Heart left ventricle (tissue), 16 donors: Measurements from ENCODE around the gene MYG1. TPM values are rescaled to one million over a fixed set of nuclear protein-coding genes. Genes with fewer than 3 reads are reported as not detected.
"Not testable (repeated sequence)": the region's sequence is repeated elsewhere in the genome, so short reads cannot be mapped to it uniquely, and the experiment has no call there.

Experiments used
- ATAC-seq, 4 donors: fragments of 200-7000 bp; cut with Tn5 transposase; one replicate each; pipeline ENCODE4 v1.9.1; 2020 to 2022; ENCODE audit warnings: moderate library complexity in 4 of 4, mild to moderate bottlenecking in 3 of 4, moderate number of reproducible peaks in 1 of 4
- DNase-seq, 5 donors: peaks; one replicate each; pipeline ENCODE4 v3.0.0-alpha.2; 2020
- H3K27ac ChIP-seq, 12 donors: fragments of 200-600 bp; sonication (generic) in 4 of 12; one replicate each; pipeline versions ENCODE4 v1.5.0 to v1.8.0; 2016 to 2022; ENCODE audit warnings: mild to moderate bottlenecking in 2 of 12
- H3K27me3 ChIP-seq, 9 donors: fragments of 200-600 bp; sonication (generic) in 2 of 9; one replicate each; pipeline versions ENCODE4 v1.5.1 to v1.8.0; 2016 to 2022; ENCODE audit warnings: mild to moderate bottlenecking in 3 of 9
- H3K36me3 ChIP-seq, 9 donors: fragments of 200-600 bp; sonication (generic) in 2 of 9; one replicate each; pipeline versions ENCODE4 v1.5.0 to v1.8.0; 2018 to 2022; ENCODE audit warnings: mild to moderate bottlenecking in 2 of 9
- H3K4me1 ChIP-seq, 12 donors: fragments of 200-600 bp; sonication (generic) in 4 of 12; one replicate each; pipeline versions ENCODE4 v1.5.0 to v1.8.0; 2016 to 2022; ENCODE audit warnings: mild to moderate bottlenecking in 3 of 12
- H3K4me3 ChIP-seq, 12 donors: fragments of 200-600 bp; sonication (generic) in 4 of 12; one replicate each; pipeline versions ENCODE4 v1.5.0 to v1.8.0; 2017 to 2022; ENCODE audit warnings: mild to moderate bottlenecking in 9 of 12, moderate library complexity in 4 of 12
- H3K9me3 ChIP-seq, 12 donors: fragments of 200-600 bp; sonication (generic) in 4 of 12; one replicate each; pipeline versions ENCODE4 v1.5.0 to v1.8.0; 2016 to 2022; ENCODE audit warnings: mild to moderate bottlenecking in 1 of 12
- POLR2A ChIP-seq, 2 donors: fragments of 450-650 bp; IDR thresholded peaks; one replicate each; pipeline ENCODE4 v1.6.1; 2017; ENCODE audit warnings: antibody characterized with exemption in 2 of 2, mild to moderate bottlenecking in 2 of 2, moderate library complexity in 2 of 2
- WGBS, 4 donors: extraction: QIAGEN DNeasy Blood & Tissue Kit in 2 of 4; methylation state at CpG; one replicate each; pipeline versions ENCODE4 v1.1.5 to v1.1.7; 2013 to 2018; 5-methylcytosine and 5-hydroxymethylcytosine counted together
- intact Hi-C, 10 donors: fragments of 100-400 bp; cut with DNase I; formaldehyde crosslinking; loops; one replicate each; pipeline versions ENCODE4 v1.11.1 to v1.14.2; 2022
- polyA plus RNA-seq, 2 donors: library from polyadenylated mRNA; stranded (reverse); fragments of 200-250 nt; gene quantifications; one replicate each; pipeline ENCODE4 v1.2.3, GENCODE V29; 2013
- total RNA-seq, 9 donors: library from RNA; depleted of rRNA in 2 of 9; stranded (reverse); fragments of >200 nt in 2 of 9; fragmentation: NEBNext Ultra II Directional in 3 of 9; extraction: Animal tissue kit (Norgen Biotek cat#: 25700) in 3 of 9; gene quantifications; one replicate each; pipeline versions ENCODE4 v1.1.0 to v1.2.4, GENCODE V29; 2016 to 2023
- TF ChIP-seq, protein P1 (sequence below), 12 donors: fragments of 200-600 bp; sonication (generic) in 4 of 12; IDR thresholded peaks; one replicate each; pipeline versions ENCODE4 v1.5.0 to v1.8.0; 2018 to 2022; ENCODE audit warnings: antibody characterized with exemption in 12 of 12, mild to moderate bottlenecking in 5 of 12
- donor health status: ischemic (EF 13 %, LVEDD 7.1; RV severe dilation, severe dysfunction).
- donor health status: healthy with polysubstance abuse.
- donor health status: DM: no; HTN: yes; CAD: no.
- donor health status: DM: no; HTN: no; CAD: no.
- donor health status: ischemic (EF 25% LVEDD 6.9; RV normal size, moderate dysfunction).
- donor health status: ischemic (EF 25% LVEDD 5.7; RV mildly dilated, moderate dysfunction).
- donor health status: healthy.
- donor health status: DM: yes; HTN: yes; CAD: no.
- donor health status: ischemic (EF 35%, LVEDD 5.7; RV mildly dilated, moderate dysfunction).
- donor health status: nonischemic (EF 11% LVEDD 7.7; RV severe dilation, severe dysfunction).
- donor health status: DM: yes; HTN: yes; CAD: no.
- donor health status: PGD.
- donor health status: ischemic (EF 29% LVEDD 5.4; RV normal size, mild dysfunction).
- donor health status: nonischemic (EF 23%, LVEDD 6.1; RV moderate dilation, normal function).

The MYG1 gene
- total and polyA plus RNA-seq, 11 donors, result 32.1 to 58.6 (median 35.1) TPM

DNA sequence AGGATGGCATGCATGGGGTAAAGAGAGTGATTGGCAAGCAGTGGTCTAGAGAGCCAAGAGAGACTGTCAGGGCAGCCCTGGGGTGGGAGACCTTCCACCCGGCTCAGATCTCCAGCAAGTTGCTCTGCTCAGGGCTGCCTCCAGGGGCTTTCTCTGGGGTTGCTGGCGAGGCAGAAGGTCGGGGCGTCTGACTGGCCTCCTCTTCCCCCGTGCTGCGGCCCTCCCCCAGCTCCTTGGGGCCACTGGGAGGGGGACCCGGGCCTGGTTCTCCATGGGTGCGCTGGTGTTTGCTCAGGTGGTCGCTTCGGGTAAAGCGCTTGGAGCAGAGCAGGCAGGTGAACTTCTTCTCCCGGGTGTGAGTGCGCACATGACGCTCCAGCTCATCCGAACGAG is 28.5 kb downstream of the MYG1 start:
- Histone ChIP-seq H3K27me3 (peaks cover 0 to 10% (median 0%) of the 10 kb centered on the region in 9 donors), H3K4me3 (no peak overlapping the region), H3K4me1 (peaks cover 0 to 23% (median 15%) of the 10 kb centered on the region in 12 donors), H3K9me3 (no peaks in the 10 kb centered on the region), H3K36me3 (no peaks in the 10 kb centered on the region), H3K27ac (no peak overlapping the region)
- TF ChIP-seq, protein P1, sequence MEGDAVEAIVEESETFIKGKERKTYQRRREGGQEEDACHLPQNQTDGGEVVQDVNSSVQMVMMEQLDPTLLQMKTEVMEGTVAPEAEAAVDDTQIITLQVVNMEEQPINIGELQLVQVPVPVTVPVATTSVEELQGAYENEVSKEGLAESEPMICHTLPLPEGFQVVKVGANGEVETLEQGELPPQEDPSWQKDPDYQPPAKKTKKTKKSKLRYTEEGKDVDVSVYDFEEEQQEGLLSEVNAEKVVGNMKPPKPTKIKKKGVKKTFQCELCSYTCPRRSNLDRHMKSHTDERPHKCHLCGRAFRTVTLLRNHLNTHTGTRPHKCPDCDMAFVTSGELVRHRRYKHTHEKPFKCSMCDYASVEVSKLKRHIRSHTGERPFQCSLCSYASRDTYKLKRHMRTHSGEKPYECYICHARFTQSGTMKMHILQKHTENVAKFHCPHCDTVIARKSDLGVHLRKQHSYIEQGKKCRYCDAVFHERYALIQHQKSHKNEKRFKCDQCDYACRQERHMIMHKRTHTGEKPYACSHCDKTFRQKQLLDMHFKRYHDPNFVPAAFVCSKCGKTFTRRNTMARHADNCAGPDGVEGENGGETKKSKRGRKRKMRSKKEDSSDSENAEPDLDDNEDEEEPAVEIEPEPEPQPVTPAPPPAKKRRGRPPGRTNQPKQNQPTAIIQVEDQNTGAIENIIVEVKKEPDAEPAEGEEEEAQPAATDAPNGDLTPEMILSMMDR (IDR thresholded peaks at IDR 0.05), result no peak
- TF ChIP-seq POLR2A (IDR thresholded peaks at IDR 0.05), result no peak
- ATAC-seq (no peak), DNase-seq (no peak)
- intact Hi-C loops, result loop anchor here in 5 of 10 donors (10.0 kb wide), 1 partner anchor 177 kb away; the partner anchor contains the start of genes NPFF (in 5 of the 5) and TARBP2 (in 5 of the 5)
- WGBS, 4 donors, result 51 to 61% (median 54%) methylated on average over 13 to 16 of the region's 16 CpGs

DNA sequence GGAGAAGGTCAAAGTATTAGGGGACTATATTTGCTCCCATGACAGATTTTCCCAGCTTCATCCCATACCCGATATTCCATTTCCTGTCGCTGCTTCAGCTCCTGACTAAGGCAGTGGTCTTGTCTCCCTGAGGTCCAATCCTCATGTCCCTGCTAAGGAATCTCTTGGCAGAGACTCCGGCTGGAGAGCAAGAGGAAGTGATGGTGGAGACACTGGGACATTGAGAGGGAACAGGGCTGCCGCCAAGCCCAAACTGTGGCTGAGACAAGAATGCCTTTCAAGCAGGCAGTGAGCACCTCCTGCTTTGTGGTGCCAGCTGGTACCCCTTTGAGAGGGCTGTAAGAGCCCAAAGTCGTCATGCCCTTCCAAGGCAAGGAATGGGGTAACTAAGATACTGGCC is 31.2 kb downstream of the MYG1 start:
- Histone ChIP-seq H3K4me3 (no peak overlapping the region), H3K36me3 (no peaks in the 10 kb centered on the region), H3K27ac (peak overlapping the region in 2 of 12 donors; percentile 17 to 44), H3K27me3 (peaks cover 0 to 20% (median 0%) of the 10 kb centered on the region in 9 donors), H3K4me1 (peaks cover 0 to 7% (median 4%) of the 10 kb centered on the region in 12 donors), H3K9me3 (no peaks in the 10 kb centered on the region)
- 50 to 64% (median 53%) methylated on average over 5 of the region's 5 CpGs for WGBS, 4 donors
- intact Hi-C loops, result loop anchor here in 1 of 10 donors (5.0 kb wide), 1 partner anchor 182 kb away; no protein-coding TSS in a partner anchor
- TF ChIP-seq, protein P1 (IDR thresholded peaks at IDR 0.05), result no peak
- no peak for TF ChIP-seq POLR2A (IDR thresholded peaks at IDR 0.05)
- DNase-seq (no peak), ATAC-seq (no peak)

DNA sequence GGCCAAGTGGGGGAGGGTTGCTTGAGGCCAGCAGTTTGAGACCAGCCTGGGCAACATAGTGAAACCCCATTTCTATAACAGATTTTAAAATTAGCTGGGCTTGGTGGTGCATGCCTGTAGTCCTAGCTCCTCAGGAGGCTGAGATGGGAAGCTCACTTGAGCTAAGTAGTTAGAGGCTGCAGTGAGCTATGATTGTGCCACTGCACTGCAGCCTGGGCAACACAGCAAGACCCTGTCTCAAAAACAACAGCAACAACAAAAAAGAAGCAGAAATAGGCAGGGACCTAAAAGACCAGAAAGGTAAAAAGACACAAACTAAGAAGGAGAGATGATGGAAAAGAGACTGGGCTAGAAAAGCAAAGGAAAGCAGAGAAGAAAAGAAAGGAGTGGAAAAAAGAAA is 32.8 kb downstream of the MYG1 start:
- not testable (repeated sequence) for H3K36me3 ChIP-seq, H3K9me3 ChIP-seq, H3K27ac ChIP-seq, DNase-seq, H3K4me1 ChIP-seq, ATAC-seq, H3K4me3 ChIP-seq
- peaks cover 0 to 24% (median 6%) of the 10 kb centered on the region in 9 donors for H3K27me3 ChIP-seq
- intact Hi-C loops, result loop anchor here in 1 of 10 donors (5.0 kb wide), 1 partner anchor 180 kb away; no protein-coding TSS in a partner anchor

DNA sequence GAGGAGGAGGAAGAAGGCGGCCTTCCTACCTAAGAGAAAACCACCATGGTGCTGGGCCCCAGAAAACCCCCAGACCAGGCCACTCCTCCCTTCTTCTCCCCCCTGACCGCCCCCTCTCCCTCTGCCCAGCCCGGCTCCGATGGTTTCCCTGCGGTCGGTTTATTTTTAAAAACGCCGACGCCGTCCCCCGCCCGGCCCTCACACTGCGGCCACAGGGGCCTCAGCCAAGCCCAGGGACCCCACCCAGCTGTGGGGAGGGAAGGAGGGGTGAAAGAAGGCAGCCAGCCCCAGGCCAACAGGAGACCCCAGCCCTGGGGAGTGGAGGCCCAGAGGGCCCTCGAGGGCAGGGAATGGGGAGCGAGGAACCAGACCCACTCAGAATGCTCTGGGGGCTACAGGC is 33.2 kb downstream of the MYG1 start:
- ATAC-seq (no peak), DNase-seq (no peak)
- intact Hi-C loops, result loop anchor here in 1 of 10 donors (5.0 kb wide), 1 partner anchor 180 kb away; no protein-coding TSS in a partner anchor
- H3K9me3 ChIP-seq, result no peaks in the 10 kb centered on the region
- H3K36me3 ChIP-seq, result no peaks in the 10 kb centered on the region
- no peak overlapping the region for H3K4me3 ChIP-seq
- peaks cover 0 to 3% (median 0%) of the 10 kb centered on the region in 12 donors for H3K4me1 ChIP-seq
- H3K27ac ChIP-seq, result no peak overlapping the region
- peaks cover 0 to 24% (median 6%) of the 10 kb centered on the region in 9 donors for H3K27me3 ChIP-seq
- TF ChIP-seq, protein P1 (IDR thresholded peaks at IDR 0.05), result no peak
- no peak for TF ChIP-seq POLR2A (IDR thresholded peaks at IDR 0.05)
- 45 to 63% (median 50%) methylated on average over 15 of the region's 15 CpGs for WGBS, 4 donors

DNA sequence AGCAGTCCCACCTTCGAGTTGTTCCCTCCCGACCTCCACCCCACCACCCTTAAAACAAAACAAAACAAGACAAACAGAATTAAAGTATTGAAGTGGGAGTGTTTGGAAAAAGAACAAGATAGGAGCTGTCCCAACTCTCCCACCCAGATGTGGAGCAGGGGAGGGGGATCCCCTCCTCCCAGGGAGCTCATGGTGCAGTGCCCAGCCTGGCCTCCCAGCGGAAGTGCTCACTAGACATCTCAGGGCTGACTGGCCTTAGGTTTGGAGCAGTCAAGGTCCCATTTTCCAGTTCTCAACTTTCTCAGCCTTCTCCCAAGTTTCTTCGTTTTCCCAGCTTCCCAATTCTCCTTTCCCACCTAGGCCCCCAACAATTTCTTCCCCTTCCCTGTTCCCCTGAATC is 33.8 kb downstream of the MYG1 start:
- no peaks in the 10 kb centered on the region for H3K9me3 ChIP-seq
- no peak for ATAC-seq
- peaks cover 0 to 28% (median 6%) of the 10 kb centered on the region in 9 donors for H3K27me3 ChIP-seq
- WGBS, 4 donors, result 81 to 93% (median 86%) methylated on average over 4 of the region's 4 CpGs
- intact Hi-C loops, result loop anchor here in 1 of 10 donors (5.0 kb wide), 1 partner anchor 179 kb away; no protein-coding TSS in a partner anchor
- H3K4me3 ChIP-seq, result no peak overlapping the region
- TF ChIP-seq POLR2A (IDR thresholded peaks at IDR 0.05), result no peak
- TF ChIP-seq, protein P1 (IDR thresholded peaks at IDR 0.05), result no peak
- no peaks in the 10 kb centered on the region for H3K36me3 ChIP-seq
- no peak for DNase-seq
- H3K27ac ChIP-seq, result no peak overlapping the region
- H3K4me1 ChIP-seq, result peaks cover 0 to 8% (median 0%) of the 10 kb centered on the region in 12 donors
